Upper lobe of left lung (tissue), 4 donors: ENCODE data around the gene TBRG1.

Source experiments
- CTCF ChIP-seq, 6 experiments: fragments of 450-650 bp in 4 of 6; fragments of 200-600 bp in 2 of 6; sonication (generic) in 2 of 6; IDR thresholded peaks; one replicate each; pipeline ENCODE4 v1.5.1; 2016 to 2019; ENCODE audit warnings: antibody characterized with exemption in 6 of 6
- EP300 ChIP-seq, 4 donors: sonication (generic); formaldehyde crosslinking; IDR thresholded peaks; one replicate each; pipeline ENCODE4 v1.5.1; 2017; ENCODE audit warnings: antibody characterized with exemption in 4 of 4, control low read depth in 2 of 4
- POLR2A ChIP-seq, 4 donors: fragments of 450-650 bp; IDR thresholded peaks; one replicate each; pipeline ENCODE4 v1.5.1; 2016 to 2017; ENCODE audit warnings: antibody characterized with exemption in 4 of 4, mild to moderate bottlenecking in 2 of 4
- POLR2AphosphoS5 ChIP-seq, 2 donors: sonication (generic); formaldehyde crosslinking; IDR thresholded peaks; one replicate each; pipeline ENCODE4 v1.5.1; 2017; ENCODE audit warnings: antibody characterized with exemption in 2 of 2

- no peak for TF ChIP-seq CTCF (IDR thresholded peaks at IDR 0.05)
- TF ChIP-seq EP300 (IDR thresholded peaks at IDR 0.05) = peak in 2 of 4 donors; percentile 37 to 54
- TF ChIP-seq POLR2A (IDR thresholded peaks at IDR 0.05) = peak in 1 of 4 donors; percentile 24
- TF ChIP-seq POLR2AphosphoS5 (IDR thresholded peaks at IDR 0.05) = peak; percentile 12 to 39
Observed at GRCh38 chr11:124676386-124676785, 53.7 kb downstream of the TBRG1 start.
